Vagina (tissue), 2 donors: ENCODE results near the gene SIGLEC14.

ENCODE experiments used
- POLR2A ChIP-seq, 2 donors: fragments of 450-650 bp; IDR thresholded peaks; one replicate each; pipeline ENCODE4 v1.6.1; 2017; ENCODE audit warnings: antibody characterized with exemption in 2 of 2, mild to moderate bottlenecking in 2 of 2, moderate library complexity in 2 of 2
- TF ChIP-seq, protein P1 (sequence below), 3 experiments: fragments of 450-650 bp in 2 of 3; fragments of 200-600 bp in 1 of 3; sonication (generic) in 1 of 3; IDR thresholded peaks; one replicate each; pipeline ENCODE4 v1.5.1; 2017 to 2019; ENCODE audit warnings: antibody characterized with exemption in 3 of 3, mild to moderate bottlenecking in 2 of 3, moderate library complexity in 2 of 3

DNA sequence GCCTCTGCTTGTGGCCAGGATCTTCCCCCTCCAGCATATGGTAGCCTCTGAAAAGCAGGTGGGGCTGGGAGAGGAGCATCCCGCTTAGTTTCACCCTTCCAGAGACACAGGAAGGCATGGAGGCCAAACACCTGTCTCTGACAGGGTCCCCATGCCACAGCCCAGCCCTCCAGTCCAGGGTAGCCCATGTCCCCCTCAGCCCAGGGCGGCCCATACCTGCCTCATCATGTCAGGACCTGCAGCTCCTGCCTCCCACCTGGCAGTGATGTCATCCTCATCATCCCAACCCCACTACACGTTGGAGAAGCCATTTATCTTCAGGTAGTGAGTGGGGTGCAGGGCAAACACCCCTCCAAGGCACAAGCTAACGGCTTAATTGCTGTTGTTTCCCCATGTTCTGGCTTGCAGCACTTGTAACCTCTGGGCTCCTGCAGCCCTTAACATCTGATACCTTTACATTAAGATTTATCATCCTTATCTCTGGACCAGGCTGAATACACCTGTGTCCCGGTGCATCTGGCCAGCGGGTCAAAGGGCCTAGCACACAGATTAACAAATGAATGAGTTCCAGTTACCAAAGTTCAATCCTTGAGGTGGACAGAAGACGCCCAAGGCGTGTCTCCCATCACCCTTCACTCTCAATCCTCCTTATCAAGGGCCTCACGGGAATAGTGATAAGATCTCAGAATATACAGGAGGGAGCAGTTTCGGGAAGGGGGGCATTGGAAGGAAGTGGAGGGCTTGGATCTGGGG lies 53.3 kb downstream of the SIGLEC14 start:
- TF ChIP-seq, protein P1, sequence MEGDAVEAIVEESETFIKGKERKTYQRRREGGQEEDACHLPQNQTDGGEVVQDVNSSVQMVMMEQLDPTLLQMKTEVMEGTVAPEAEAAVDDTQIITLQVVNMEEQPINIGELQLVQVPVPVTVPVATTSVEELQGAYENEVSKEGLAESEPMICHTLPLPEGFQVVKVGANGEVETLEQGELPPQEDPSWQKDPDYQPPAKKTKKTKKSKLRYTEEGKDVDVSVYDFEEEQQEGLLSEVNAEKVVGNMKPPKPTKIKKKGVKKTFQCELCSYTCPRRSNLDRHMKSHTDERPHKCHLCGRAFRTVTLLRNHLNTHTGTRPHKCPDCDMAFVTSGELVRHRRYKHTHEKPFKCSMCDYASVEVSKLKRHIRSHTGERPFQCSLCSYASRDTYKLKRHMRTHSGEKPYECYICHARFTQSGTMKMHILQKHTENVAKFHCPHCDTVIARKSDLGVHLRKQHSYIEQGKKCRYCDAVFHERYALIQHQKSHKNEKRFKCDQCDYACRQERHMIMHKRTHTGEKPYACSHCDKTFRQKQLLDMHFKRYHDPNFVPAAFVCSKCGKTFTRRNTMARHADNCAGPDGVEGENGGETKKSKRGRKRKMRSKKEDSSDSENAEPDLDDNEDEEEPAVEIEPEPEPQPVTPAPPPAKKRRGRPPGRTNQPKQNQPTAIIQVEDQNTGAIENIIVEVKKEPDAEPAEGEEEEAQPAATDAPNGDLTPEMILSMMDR (IDR thresholded peaks at IDR 0.05) = no peak
- no peak for TF ChIP-seq POLR2A (IDR thresholded peaks at IDR 0.05)
